Measurements from ENCODE around the gene BCL7C. TPM values are rescaled to one million over a fixed set of nuclear protein-coding genes. Genes with fewer than 3 reads are reported as not detected.

The BCL7C gene
- total and polyA plus RNA-seq, 12 donors: 7.7 to 88.3 (median 33.9) TPM

DNA sequence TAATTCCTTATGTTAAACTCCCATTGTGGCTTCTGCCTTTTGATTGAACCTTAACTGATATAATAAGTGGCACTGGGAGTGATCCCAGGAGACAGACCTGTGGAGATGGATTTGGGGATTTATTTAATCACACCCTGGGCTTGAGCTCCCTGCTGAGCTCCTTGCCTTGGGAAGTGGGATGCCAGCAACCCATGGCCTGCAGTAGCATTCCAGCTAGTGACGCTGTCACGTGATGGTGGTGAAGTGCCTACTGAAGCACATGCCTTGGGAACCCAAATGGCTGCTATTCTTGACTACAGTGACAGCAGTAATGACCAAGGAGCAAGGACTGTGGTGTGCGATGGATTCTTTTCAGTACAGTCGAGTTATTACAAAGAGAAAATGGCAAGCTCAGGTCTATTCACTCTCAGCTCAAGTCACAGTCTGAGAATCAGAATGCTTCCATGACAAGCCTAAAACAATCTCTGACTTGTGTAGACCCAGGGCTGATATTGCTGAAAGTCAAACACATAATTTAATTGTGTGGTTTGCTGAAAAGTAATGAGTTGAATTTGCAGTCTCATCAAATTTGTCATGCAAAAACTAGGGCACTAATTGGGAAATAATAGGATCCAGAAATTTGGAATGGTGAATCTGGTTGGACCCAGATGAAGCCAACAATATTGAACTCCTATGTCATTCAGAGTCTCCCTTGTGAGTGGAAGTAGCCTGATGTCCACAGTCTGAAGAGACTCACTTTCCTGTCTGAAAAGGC lies 47.1 kb downstream of the BCL7C start:
- intact Hi-C loops (cut with DNase I): no loop called here
- no peaks in the 10 kb centered on the region for H3K27me3 ChIP-seq
- H3K27ac ChIP-seq: no peak overlapping the region
- no peak overlapping the region for H3K4me3 ChIP-seq
- 69 to 96% (median 86%) methylated on average over 4 of the region's 4 CpGs for WGBS, 4 donors
- H3K4me1 ChIP-seq (replicated peaks in 1 of 2): peaks cover 5 to 12% of the 10 kb centered on the region in 2 donors
- no peak for TF ChIP-seq POLR2A (IDR thresholded peaks at IDR 0.05)
- TF ChIP-seq, protein P1, sequence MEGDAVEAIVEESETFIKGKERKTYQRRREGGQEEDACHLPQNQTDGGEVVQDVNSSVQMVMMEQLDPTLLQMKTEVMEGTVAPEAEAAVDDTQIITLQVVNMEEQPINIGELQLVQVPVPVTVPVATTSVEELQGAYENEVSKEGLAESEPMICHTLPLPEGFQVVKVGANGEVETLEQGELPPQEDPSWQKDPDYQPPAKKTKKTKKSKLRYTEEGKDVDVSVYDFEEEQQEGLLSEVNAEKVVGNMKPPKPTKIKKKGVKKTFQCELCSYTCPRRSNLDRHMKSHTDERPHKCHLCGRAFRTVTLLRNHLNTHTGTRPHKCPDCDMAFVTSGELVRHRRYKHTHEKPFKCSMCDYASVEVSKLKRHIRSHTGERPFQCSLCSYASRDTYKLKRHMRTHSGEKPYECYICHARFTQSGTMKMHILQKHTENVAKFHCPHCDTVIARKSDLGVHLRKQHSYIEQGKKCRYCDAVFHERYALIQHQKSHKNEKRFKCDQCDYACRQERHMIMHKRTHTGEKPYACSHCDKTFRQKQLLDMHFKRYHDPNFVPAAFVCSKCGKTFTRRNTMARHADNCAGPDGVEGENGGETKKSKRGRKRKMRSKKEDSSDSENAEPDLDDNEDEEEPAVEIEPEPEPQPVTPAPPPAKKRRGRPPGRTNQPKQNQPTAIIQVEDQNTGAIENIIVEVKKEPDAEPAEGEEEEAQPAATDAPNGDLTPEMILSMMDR (IDR thresholded peaks at IDR 0.05): no peak
- no peak for DNase-seq
- no peaks in the 10 kb centered on the region for H3K36me3 ChIP-seq (replicated peaks in 1 of 2)
- H3K9me3 ChIP-seq (replicated peaks in 1 of 3): no peaks in the 10 kb centered on the region

DNA sequence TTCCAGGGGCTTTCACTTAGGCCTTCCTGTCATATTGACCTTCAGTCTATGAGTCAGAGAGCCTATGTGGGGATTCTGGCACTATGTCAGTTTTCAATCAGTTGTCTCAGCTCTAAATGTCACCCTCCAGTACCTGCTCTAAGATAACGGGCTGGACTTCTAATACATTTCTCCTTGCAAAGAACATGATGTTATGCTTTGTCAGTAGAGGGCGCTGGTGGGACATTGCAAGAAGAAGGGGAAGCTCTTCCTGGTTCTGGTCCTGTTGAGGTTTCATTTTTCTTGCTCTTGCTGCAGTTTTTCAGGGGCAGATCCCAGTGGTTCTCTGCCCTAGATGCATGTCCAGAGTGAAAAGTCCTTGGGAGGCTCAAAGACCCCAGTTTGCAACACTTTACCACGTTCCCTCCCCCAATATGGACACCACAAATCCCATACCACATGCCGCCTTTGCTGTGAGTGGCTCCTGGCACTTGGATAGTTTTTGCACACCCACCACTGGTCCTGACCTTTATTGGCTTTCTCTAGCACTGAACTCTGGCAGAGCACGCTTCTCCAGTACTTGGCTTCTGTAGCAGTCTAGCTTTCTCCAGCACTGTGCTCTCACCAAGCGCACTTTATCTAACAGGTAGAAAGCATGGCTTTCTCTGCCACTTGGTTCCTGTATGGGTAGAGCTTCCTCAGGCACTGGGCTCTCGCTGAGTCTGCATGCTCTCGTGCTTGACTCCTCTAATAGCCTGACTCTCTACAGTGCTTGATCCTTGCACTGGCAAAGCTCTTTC lies 49.0 kb downstream of the BCL7C start:
- H3K9me3 ChIP-seq (replicated peaks in 1 of 3): no peaks in the 10 kb centered on the region
- peaks cover 5 to 12% of the 10 kb centered on the region in 2 donors for H3K4me1 ChIP-seq (replicated peaks in 1 of 2)
- H3K36me3 ChIP-seq (replicated peaks in 1 of 2): no peaks in the 10 kb centered on the region
- 38 to 50% (median 38%) methylated on average over 8 of the region's 8 CpGs for WGBS, 4 donors
- intact Hi-C loops (cut with DNase I): loop anchor here in 1 of 2 donors (5.0 kb wide), 1 partner anchor 67 kb away; no protein-coding TSS in a partner anchor
- peak; percentile 68 to 89 (median 85) for DNase-seq
- peak overlapping the region in 2 of 5 donors; percentile 11 to 56 for H3K27ac ChIP-seq
- H3K27me3 ChIP-seq: no peaks in the 10 kb centered on the region
- TF ChIP-seq, protein P1 (IDR thresholded peaks at IDR 0.05): peak; percentile 82 to 96 (median 90)
- TF ChIP-seq POLR2A (IDR thresholded peaks at IDR 0.05): no peak
- no peak overlapping the region for H3K4me3 ChIP-seq

DNA sequence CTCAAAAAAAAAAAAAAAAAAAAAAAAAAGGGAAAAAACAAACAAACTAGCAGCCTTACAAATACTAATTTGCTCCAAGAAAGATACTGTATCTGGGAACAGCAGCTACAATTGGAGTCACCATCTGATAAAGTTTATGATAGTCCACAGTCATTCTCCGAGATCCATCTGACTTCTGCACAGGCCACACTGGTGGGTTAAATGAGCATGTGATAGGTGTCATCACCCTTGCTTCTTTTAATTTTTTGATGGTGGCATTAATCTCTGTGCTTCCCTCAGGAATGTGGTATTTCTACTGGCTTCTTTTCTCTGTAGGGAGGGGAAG lies 49.6 kb downstream of the BCL7C start:
- Histone ChIP-seq H3K36me3 (replicated peaks in 1 of 2) (no peaks in the 10 kb centered on the region), H3K27ac (peak overlapping the region in 1 of 5 donors; percentile 56), H3K9me3 (replicated peaks in 1 of 3) (no peaks in the 10 kb centered on the region), H3K4me3 (no peak overlapping the region), H3K4me1 (replicated peaks in 1 of 2) (peaks cover 5 to 12% of the 10 kb centered on the region in 2 donors), H3K27me3 (no peaks in the 10 kb centered on the region)
- WGBS, 4 donors: 50 to 65% (median 56%) methylated on average over 1 of the region's 1 CpG
- no peak for TF ChIP-seq POLR2A (IDR thresholded peaks at IDR 0.05)
- no peak for DNase-seq
- intact Hi-C loops (cut with DNase I): loop anchor here in 1 of 2 donors (5.0 kb wide), 1 partner anchor 68 kb away; no protein-coding TSS in a partner anchor

DNA sequence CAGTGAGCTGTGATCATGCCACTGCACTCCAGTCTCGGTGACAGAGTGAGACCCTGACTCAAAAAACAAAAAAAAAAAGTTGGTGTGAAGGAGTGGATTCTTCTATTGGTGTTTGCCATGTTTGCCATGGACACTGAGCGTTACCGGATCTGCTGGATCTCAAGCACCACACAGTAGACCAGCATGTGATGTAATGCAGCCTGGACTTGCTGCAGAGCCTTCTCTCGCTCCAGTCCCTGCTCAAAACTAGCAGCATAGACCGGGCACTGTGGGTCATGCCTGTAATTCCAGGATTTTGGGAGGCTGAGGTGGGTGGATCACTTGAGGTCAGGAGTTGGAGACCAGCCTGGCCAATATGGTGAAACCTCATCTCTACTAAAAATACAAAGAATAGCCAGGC lies 50.4 kb downstream of the BCL7C start:
- H3K27me3 ChIP-seq: no peaks in the 10 kb centered on the region
- no peak for TF ChIP-seq POLR2A (IDR thresholded peaks at IDR 0.05)
- TF ChIP-seq, protein P1 (IDR thresholded peaks at IDR 0.05): no peak
- no peaks in the 10 kb centered on the region for H3K36me3 ChIP-seq (replicated peaks in 1 of 2)
- H3K4me1 ChIP-seq (replicated peaks in 1 of 2): peaks cover 5 to 12% of the 10 kb centered on the region in 2 donors
- no peaks in the 10 kb centered on the region for H3K9me3 ChIP-seq (replicated peaks in 1 of 3)
- no peak overlapping the region for H3K27ac ChIP-seq
- 90 to 93% (median 93%) methylated on average over 5 of the region's 5 CpGs for WGBS, 4 donors
- no peak for DNase-seq
- intact Hi-C loops (cut with DNase I): loop anchor here in 1 of 2 donors (5.0 kb wide), 1 partner anchor 69 kb away; no protein-coding TSS in a partner anchor
- H3K4me3 ChIP-seq: no peak overlapping the region

Data from adrenal gland (tissue), 12 donors.